Ramos (cell line): ENCODE results near the gene ZIC5.

ENCODE experiments used
- in situ Hi-C: fragments of 300-500 bp; cut with MboI; formaldehyde crosslinking; loops from one replicate; pipeline ENCODE4 v1.14.3; 2022; ENCODE audit warnings: low sequenced_read_pairs; ENCODE audit not compliant: unreplicated experiment

ZIC5 gene

DNA sequence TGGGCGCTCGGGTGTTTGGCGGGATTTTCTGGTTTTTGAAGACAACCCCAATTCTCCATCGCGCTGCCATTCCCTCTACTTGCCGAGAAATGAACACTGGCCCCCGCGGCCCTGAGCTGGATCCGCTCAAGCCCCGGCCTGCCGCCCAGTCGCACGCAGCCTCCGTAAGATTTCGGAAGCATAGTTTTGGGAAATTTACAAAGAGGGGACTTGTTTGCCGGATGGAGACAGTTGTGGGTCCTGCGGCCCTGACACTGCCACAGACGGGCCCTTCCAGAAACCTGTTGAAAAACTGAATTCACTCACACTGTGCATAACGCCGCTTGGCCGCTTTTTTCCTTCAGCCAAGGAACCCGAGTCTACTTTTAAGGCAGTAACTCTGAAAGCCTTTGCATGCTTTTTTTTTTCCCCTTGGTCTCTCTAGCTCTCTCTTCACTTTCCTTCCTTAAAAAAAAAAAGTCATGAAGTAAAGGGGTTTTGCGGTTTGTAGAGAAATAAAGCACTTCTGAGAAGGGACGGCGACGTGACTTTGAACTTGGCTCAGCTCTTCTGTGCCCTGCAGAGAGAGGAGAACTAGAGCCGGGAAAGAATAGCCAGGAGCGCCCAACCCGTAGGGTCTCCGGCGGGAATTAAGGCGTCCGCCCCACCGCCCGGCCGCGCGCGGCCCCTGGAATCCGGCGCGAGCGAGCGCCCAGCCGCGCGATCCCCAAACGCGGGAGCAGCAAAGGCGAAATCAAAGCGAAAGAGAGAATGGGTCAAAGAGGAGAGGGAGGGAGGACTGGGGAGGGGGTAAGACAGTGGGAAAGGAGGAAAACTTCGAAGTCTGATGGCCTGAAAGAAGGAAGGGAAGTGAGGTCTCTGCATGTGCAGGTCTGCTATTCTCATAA lies 6.6 kb upstream of the ZIC5 start:
- in situ Hi-C loops: no loop called here

DNA sequence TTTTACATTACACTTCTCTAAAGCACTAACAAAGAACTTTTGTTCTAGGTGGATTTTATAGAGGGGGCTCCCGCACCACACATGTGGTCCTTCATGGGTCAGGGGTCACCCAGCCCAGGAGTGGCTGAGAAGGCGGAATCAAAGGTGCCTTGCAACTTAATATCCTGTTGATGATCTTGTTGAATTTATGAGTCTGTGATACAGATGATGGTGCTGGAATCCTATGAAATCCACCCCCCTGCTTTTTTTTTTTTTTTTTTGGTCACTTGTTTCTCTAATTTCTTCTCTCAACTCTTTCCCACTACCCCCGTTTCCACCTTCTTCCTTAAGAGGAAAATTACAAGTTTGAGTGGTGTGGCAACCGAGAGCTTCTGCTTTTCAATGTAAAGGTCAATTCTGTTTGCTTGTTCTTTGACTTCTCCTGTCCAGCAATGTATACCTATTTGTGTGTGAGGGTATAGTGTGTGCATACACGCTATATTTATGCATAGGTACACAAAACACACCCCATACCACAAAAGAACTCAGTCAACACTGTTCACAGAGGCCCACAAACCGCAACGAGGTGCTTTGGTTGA lies 5.9 kb upstream of the ZIC5 start:
- in situ Hi-C loops: no loop called here

DNA sequence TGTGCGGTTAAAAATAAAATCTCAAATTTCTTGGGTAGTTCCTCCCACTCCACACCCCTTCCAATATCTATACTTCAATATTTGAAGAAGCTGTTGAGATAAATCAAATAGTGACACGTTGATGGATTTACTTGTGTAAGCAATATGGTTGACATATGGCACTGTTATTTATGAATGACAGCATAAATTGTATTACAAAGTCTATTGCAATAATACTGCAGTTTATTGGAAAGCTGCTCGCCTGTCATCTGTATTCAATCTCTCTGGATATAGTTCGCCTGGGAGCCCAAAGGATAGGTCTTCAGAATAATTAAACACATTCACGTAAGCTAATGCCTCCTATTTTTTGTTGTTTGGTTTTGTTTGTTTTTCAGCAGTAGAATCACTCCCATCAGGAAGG lies 5.0 kb upstream of the ZIC5 start:
- in situ Hi-C loops: no loop called here

GRCh38 chr13:99975626-99976025 lies 4.1 kb upstream of the ZIC5 start:
- in situ Hi-C loops: no loop called here

GRCh38 chr13:99974939-99975561 lies 3.5 kb upstream of the ZIC5 start:
- in situ Hi-C loops: no loop called here

DNA sequence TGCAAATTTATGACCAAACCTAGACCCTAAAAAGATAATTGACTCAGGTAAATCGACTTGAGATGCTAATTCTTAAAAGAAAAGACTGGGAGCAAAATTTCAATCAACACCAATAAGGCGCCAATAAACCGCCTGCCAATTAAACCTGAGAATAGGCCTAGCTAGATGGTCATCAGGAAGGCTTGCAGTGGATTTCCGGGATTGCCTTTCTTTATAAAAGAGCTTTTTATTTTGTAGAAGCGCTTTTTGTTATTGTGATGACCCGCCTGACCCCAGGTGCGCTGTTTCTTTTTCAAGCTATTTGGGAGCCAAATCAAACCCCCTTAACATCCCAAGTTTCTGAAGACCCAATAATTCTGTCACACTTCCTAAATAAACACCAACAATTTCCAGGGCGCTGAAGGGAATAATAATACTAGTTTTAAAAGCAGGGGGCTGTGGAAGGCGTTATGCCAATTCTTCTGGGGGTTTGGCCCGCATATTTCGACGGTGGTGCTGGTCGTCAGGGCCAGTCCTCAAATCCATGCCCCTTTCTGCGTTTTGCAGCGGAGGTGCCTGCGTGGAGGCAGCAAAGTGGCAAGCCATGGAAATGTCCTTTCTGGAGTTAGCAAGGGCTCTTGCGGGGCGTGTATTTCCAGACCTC lies 2.9 kb upstream of the ZIC5 start:
- in situ Hi-C loops: no loop called here

- in situ Hi-C loops: no loop called here
Observed at GRCh38 chr13:99973808-99974185, 2.2 kb upstream of the ZIC5 start.

- in situ Hi-C loops: no loop called here
Observed at GRCh38 chr13:99973163-99973807, 1.7 kb upstream of the ZIC5 start.

- in situ Hi-C loops: no loop called here
Observed at GRCh38 chr13:99972190-99972731, 694 bp upstream of the ZIC5 start.

DNA sequence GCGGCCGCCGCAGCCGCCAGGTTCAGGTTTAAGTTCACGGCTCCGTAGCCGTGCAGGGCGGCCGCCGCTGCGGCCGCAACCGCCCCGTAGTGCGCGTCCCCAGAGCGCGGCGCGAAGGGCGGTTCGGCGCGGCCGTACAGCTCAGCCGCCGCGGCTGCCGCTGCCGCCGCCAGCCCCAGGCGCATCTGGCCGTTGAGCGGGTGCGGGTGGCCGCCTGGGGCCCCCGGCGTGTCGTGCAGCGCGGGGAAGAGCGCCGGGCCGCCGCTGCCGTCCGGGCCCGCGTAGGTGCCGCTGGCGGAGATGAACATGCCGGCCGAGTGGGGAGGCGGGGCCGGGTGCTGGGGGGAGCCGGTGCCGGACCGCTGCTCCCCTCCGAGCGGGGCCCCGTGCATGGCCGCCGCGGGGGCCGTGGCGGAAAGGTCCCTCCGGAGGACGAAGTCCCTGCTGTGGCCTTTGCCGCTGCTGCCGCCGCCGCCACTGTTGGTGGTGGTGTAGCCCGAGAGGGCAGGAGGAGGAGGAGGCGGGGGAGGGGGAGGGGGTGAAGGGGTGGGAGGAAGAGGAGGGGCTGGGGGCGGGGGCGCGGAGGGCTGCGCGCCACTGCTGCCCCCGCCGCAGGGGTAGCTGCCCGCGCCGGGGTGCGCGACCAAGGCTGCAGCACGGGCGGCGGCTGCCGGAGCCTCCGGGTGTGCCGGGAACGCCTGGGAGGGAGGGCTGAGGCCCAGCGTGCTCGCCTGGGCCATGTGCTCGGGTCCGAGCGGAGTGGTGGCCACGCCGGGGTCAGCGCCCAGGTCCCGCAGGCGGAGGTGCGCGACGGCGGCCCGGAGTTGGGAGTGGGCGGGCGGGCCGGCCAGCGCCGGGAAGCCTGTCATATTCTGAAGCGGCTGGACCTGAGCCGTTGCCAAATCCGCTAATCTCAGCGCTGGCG lies 654 bp downstream of the ZIC5 start:
- in situ Hi-C loops: no loop called here

- in situ Hi-C loops: no loop called here
Observed at GRCh38 chr13:99969919-99970650, 1.5 kb downstream of the ZIC5 start.

- in situ Hi-C loops: no loop called here
Observed at GRCh38 chr13:99969453-99969918, 2.1 kb downstream of the ZIC5 start.

GRCh38 chr13:99968521-99969452 lies 2.8 kb downstream of the ZIC5 start:
- in situ Hi-C loops: no loop called here

DNA sequence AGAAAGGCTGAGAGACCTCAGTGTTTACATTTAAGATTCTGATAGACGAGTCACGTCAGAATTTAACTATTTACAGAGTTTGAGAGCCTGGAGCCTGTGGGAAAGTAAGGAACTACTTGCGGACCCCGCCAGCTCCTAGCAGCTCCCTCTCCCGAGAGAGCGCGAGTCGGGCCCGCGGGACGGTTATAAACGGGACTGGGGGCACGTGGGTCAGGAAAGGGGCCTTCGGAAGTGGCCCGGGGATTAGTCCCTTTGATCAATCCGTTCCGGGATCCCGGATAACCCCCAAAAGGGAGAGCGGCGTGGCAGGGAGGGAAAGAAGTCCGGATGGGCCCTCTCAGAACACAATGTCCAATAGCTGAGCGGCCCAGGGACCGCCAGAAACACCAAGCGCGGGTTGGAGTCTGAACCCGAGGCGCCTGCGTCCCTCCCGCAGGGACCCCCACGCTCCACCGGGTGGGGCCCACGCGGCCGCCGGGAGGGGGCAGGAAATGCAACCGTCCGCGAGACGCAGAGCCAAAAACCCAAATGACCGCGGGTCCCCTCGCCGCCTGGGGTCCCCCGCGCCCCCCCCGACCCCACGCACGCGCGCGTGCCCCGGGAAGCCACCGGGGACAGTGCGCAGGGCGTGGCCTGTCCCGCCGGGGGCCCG lies 3.6 kb downstream of the ZIC5 start:
- in situ Hi-C loops: no loop called here

DNA sequence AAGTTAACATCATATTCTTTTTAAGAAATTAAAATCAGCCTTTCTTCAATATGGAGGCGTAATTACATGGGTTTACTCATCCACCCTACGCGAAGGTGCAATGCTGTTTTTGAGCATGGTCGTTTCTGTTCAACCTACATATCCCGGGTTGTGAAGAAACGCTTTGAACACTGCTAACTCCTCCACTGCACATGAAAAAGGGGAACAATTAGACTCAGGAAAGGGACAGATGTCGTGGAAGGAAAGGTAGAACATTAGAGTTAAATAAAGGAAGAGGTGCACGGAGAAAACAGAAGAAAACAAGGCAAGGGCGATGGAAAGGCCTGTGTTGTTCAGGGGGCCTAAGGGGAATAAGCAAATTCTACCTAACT lies 4.1 kb downstream of the ZIC5 start:
- in situ Hi-C loops: no loop called here

- in situ Hi-C loops: no loop called here
Observed at GRCh38 chr13:99966064-99966805, 5.3 kb downstream of the ZIC5 start.
